DND-41 (cell line): ENCODE measurements around the gene KIF1A.
"Not testable (repeated sequence)": the region's sequence is repeated elsewhere in the genome, so short reads cannot be mapped to it uniquely, and the experiment has no call there.

Source experiments
- ATAC-seq: fragments of 200-7000 bp; cut with Tn5 transposase; 3 replicates; pipeline ENCODE4 v1.9.1; 2021; ENCODE audit warnings: low read depth; ENCODE audit not compliant: insufficient read depth
- DNase-seq: peaks from one replicate; pipeline ENCODE4 v3.0.0-alpha.2; 2020
- H2AFZ ChIP-seq: 2 replicates; pipeline ENCODE4 v1.6.0; 2012; ENCODE audit warnings: low read depth, low read length
- H3K27ac ChIP-seq: 2 replicates; pipeline ENCODE4 v1.5.1; 2012; ENCODE audit warnings: low read length, inconsistent platforms
- H3K27me3 ChIP-seq: fragments of 200-600 bp; sonication (generic); 2 replicates; pipeline ENCODE4 v1.6.0; 2012; ENCODE audit warnings: low read length, mild to moderate bottlenecking, inconsistent platforms; ENCODE audit not compliant: insufficient read depth, poor library complexity
- H3K36me3 ChIP-seq: 2 replicates; pipeline ENCODE4 v1.5.1; 2012; ENCODE audit warnings: low read length, inconsistent platforms; ENCODE audit not compliant: insufficient read depth
- H3K4me1 ChIP-seq: 2 replicates; pipeline ENCODE4 v1.5.1; 2012; ENCODE audit warnings: mild to moderate bottlenecking, low read length; ENCODE audit not compliant: insufficient read depth
- H3K4me2 ChIP-seq: 2 replicates; pipeline ENCODE4 v1.6.0; 2012; ENCODE audit warnings: mild to moderate bottlenecking, moderate library complexity, low read length, inconsistent platforms; ENCODE audit not compliant: insufficient read depth
- H3K4me3 ChIP-seq, 2 experiments: fragments of 200-600 bp in 1 of 2; shearing (Covaris generic) in 1 of 2; 2 replicates each; pipeline ENCODE4 v1.5.1; 2012 to 2016; ENCODE audit warnings: inconsistent platforms in 2 of 2, low read length in 2 of 2, mild to moderate bottlenecking in 2 of 2, low read depth in 1 of 2, moderate library complexity in 1 of 2
- H3K79me2 ChIP-seq: 2 replicates; pipeline ENCODE4 v1.6.0; 2012; ENCODE audit warnings: low read length, inconsistent platforms; ENCODE audit not compliant: insufficient read depth
- H3K9ac ChIP-seq: 2 replicates; pipeline ENCODE4 v1.6.0; 2012; ENCODE audit warnings: low read depth, mild to moderate bottlenecking, inconsistent platforms, low read length, moderate library complexity
- H3K9me3 ChIP-seq: 2 replicates; pipeline ENCODE4 v1.5.1; 2012; ENCODE audit warnings: low read length, moderate library complexity, mild to moderate bottlenecking, inconsistent platforms; ENCODE audit not compliant: insufficient read depth, severe bottlenecking
- H4K20me1 ChIP-seq: 2 replicates; pipeline ENCODE4 v1.6.0; 2012; ENCODE audit warnings: low read length; ENCODE audit not compliant: insufficient read depth
- EZH2 ChIP-seq: IDR thresholded peaks from 3 replicates; pipeline ENCODE4 v1.6.1; 2012; ENCODE audit warnings: borderline replicate concordance, low read depth, mild to moderate bottlenecking, moderate library complexity, low read length, inconsistent platforms; ENCODE audit not compliant: severe bottlenecking
- TF ChIP-seq, protein P1 (sequence below): IDR thresholded peaks from 2 replicates; pipeline ENCODE4 v1.5.1; 2012; ENCODE audit warnings: borderline replicate concordance, low read length, moderate library complexity, mild to moderate bottlenecking; ENCODE audit not compliant: poor library complexity, severe bottlenecking; ENCODE audit errors: extremely low read depth

The KIF1A gene

GRCh38 chr2:240701091-240701735, 118.8 kb downstream of the KIF1A start:
- H3K27ac ChIP-seq = no peak overlapping the region
- H2AFZ ChIP-seq = no peak overlapping the region
- H3K79me2 ChIP-seq = no peaks in the 10 kb centered on the region
- TF ChIP-seq EZH2 = no peak
- TF ChIP-seq, protein P1, sequence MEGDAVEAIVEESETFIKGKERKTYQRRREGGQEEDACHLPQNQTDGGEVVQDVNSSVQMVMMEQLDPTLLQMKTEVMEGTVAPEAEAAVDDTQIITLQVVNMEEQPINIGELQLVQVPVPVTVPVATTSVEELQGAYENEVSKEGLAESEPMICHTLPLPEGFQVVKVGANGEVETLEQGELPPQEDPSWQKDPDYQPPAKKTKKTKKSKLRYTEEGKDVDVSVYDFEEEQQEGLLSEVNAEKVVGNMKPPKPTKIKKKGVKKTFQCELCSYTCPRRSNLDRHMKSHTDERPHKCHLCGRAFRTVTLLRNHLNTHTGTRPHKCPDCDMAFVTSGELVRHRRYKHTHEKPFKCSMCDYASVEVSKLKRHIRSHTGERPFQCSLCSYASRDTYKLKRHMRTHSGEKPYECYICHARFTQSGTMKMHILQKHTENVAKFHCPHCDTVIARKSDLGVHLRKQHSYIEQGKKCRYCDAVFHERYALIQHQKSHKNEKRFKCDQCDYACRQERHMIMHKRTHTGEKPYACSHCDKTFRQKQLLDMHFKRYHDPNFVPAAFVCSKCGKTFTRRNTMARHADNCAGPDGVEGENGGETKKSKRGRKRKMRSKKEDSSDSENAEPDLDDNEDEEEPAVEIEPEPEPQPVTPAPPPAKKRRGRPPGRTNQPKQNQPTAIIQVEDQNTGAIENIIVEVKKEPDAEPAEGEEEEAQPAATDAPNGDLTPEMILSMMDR = no peak
- H3K4me2 ChIP-seq = no peak overlapping the region
- no peaks in the 10 kb centered on the region for H3K9me3 ChIP-seq
- no peaks in the 10 kb centered on the region for H3K36me3 ChIP-seq
- peaks cover 8% of the 10 kb centered on the region for H4K20me1 ChIP-seq
- peaks cover 6% of the 10 kb centered on the region; the same call in 1 of the 2 replicates for H3K4me1 ChIP-seq
- no peak for ATAC-seq
- H3K4me3 ChIP-seq = no peak overlapping the region
- no peak for DNase-seq
- H3K27me3 ChIP-seq = peaks cover 21% of the 10 kb centered on the region
- no peak overlapping the region for H3K9ac ChIP-seq

DNA sequence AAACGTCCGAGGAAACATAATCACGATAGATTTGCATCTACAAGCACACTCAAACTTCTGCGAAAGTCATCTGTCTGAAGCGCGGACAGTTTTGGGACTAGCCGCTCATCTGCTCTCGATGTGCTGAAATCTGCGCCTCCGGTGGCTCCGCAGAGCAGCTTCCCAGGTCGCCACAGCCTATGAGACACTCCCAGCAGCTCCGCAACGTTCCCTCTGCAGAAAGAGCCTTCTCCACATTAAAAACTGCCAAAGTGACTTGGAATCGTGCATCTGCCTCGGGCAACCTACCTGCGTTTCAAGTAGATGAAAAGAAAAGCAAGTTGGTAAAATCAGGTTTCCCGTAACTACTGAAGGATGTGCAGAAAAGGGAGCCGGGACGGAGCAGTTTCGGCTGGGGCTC, 119.4 kb downstream of the KIF1A start:
- not testable (repeated sequence) for H3K9me3 ChIP-seq, DNase-seq

GRCh38 chr2:240699835-240700234, 120.2 kb downstream of the KIF1A start:
- H3K9ac ChIP-seq, H4K20me1 ChIP-seq, H3K36me3 ChIP-seq, H2AFZ ChIP-seq, H3K27ac ChIP-seq, H3K4me1 ChIP-seq, H3K4me2 ChIP-seq, H3K9me3 ChIP-seq, H3K4me3 ChIP-seq, ATAC-seq, H3K79me2 ChIP-seq, DNase-seq: not testable (repeated sequence)
- peaks cover 11% of the 10 kb centered on the region for H3K27me3 ChIP-seq

More for the DNA sequence above, 119.4 kb downstream of the KIF1A start:
- not testable (repeated sequence) for H4K20me1 ChIP-seq, H3K79me2 ChIP-seq, ATAC-seq, H3K36me3 ChIP-seq, H3K4me3 ChIP-seq, H3K4me1 ChIP-seq, H2AFZ ChIP-seq, H3K9ac ChIP-seq, H3K4me2 ChIP-seq, H3K27ac ChIP-seq
- H3K27me3 ChIP-seq = peaks cover 18% of the 10 kb centered on the region

DNA sequence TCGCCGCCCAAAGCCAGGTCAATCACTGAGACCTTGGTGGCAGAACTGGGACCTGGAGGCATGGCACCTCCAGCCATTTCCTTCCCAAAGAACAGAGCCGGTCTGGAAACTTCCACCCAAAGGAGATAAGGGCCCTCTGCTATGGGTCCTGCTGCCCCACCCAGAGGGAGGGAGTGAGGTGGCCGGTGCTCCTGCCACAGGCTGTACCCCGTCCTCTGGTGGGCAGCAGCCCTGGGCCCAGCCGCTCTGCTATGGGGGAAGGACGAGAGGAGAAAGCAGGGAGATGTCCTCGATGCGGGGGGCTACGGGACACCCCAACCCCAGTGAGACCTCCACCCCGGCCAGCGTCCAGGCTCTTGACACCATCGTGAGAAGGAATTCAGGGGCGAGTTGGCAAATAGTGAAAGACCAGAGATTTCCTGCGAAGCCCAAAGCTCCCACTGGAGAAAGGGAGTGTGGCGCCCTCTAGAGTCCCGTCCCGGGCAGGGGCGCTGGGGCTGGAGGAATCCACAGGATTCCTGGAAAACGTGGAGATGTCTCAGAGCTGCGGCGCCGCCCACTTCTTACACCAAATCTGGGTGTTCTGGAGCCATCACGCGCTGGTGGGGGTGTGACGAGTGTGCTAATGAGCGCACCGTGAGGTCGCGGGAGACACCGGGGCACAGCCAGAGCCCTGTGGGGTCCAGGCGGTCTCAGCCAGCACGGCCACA, 121.0 kb downstream of the KIF1A start:
- H2AFZ ChIP-seq, ATAC-seq, H3K4me2 ChIP-seq, H3K36me3 ChIP-seq, DNase-seq, H3K4me1 ChIP-seq, H3K79me2 ChIP-seq, H3K4me3 ChIP-seq, H3K9me3 ChIP-seq, H3K27me3 ChIP-seq, H3K27ac ChIP-seq, H3K9ac ChIP-seq, H4K20me1 ChIP-seq: not testable (repeated sequence)

DNA sequence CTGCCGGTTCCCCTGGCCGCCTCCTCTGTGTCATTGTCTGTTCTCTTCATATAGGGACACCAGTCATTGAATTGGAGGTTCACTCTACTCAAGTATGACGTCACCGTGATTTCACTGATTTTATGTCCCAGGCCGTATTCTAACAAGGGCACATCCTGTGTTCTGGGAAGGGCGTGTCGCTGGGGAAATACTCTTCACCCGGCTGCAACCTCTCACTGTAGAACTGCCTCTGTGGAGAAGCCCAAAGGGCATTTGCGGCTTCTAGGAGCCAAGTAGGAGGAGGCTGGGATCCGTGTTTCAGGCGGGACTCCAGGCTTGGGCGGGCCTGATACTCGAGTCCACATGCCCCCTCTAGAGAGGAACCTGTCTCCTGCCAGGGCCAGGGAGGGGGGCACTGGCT, 123.5 kb downstream of the KIF1A start:
- H4K20me1 ChIP-seq, H3K79me2 ChIP-seq, H3K27me3 ChIP-seq, H3K9ac ChIP-seq, H3K36me3 ChIP-seq, H3K4me2 ChIP-seq, H3K4me1 ChIP-seq, H3K9me3 ChIP-seq, H3K4me3 ChIP-seq, ATAC-seq, DNase-seq, H3K27ac ChIP-seq, H2AFZ ChIP-seq: not testable (repeated sequence)

GRCh38 chr2:240695593-240695992, 124.4 kb downstream of the KIF1A start:
- H3K4me1 ChIP-seq, H4K20me1 ChIP-seq, H3K79me2 ChIP-seq, H3K36me3 ChIP-seq, H3K4me2 ChIP-seq, H3K9me3 ChIP-seq, H3K27ac ChIP-seq, H3K9ac ChIP-seq, H3K27me3 ChIP-seq, ATAC-seq, H3K4me3 ChIP-seq, H2AFZ ChIP-seq, DNase-seq: not testable (repeated sequence)

- H3K36me3 ChIP-seq, H3K9ac ChIP-seq, ATAC-seq, H2AFZ ChIP-seq, H4K20me1 ChIP-seq, H3K79me2 ChIP-seq, DNase-seq, H3K27me3 ChIP-seq, H3K4me2 ChIP-seq, H3K27ac ChIP-seq, H3K4me3 ChIP-seq, H3K4me1 ChIP-seq, H3K9me3 ChIP-seq: not testable (repeated sequence)
Observed at GRCh38 chr2:240694304-240694703, 125.7 kb downstream of the KIF1A start.
